ENCODE results near the gene AIMP1.

GRCh38 chr4:106273831-106274230 is 42.5 kb upstream of the AIMP1 start:
- TF ChIP-seq CTCF (CRISPR knock-in tag; IDR thresholded peaks at IDR 0.05) = no peak
- no peak for TF ChIP-seq PHF20 (CRISPR knock-in tag; IDR thresholded peaks at IDR 0.05)
- no peak for TF ChIP-seq RBAK (CRISPR knock-in tag; IDR thresholded peaks at IDR 0.05)
- no peak for TF ChIP-seq HDAC2 (CRISPR knock-in tag; IDR thresholded peaks at IDR 0.05)
- TF ChIP-seq ZFP41 (CRISPR knock-in tag; IDR thresholded peaks at IDR 0.05; ENCODE audit: borderline replicate concordance) = no peak
- no peak for TF ChIP-seq TFDP2 (CRISPR knock-in tag; IDR thresholded peaks at IDR 0.05)
- TF ChIP-seq KDM1A (CRISPR knock-in tag; IDR thresholded peaks at IDR 0.05) = no peak
- TF ChIP-seq NR2F2 (IDR thresholded peaks at IDR 0.05; ENCODE audit: borderline replicate concordance, low read depth) = no peak
- TF ChIP-seq MYC (CRISPR knock-in tag; IDR thresholded peaks at IDR 0.05; ENCODE audit: borderline replicate concordance) = no peak
- TF ChIP-seq MEIS2 (CRISPR knock-in tag; IDR thresholded peaks at IDR 0.05) = no peak
- no peak for TF ChIP-seq SNAPC4 (CRISPR knock-in tag; IDR thresholded peaks at IDR 0.05)
- TF ChIP-seq ZNF121 (CRISPR knock-in tag; IDR thresholded peaks at IDR 0.05) = no peak
- TF ChIP-seq ZNF644 (CRISPR knock-in tag; IDR thresholded peaks at IDR 0.05; ENCODE audit: low read depth) = no peak

Data from HepG2 (cell line).